Endothelial cell of umbilical vein (primary cell): ENCODE results near the gene RNF4. TPM values are rescaled to one million over a fixed set of nuclear protein-coding genes. Genes with fewer than 3 reads are reported as not detected.

Experiments used
- BruUV-seq: library from RNA; stranded (reverse); fragments of 400-500 nt; replicated peaks from 2 replicates; lab custom pipeline; 2021; lab: Mats Ljungman, UMichigan
- CTCF ChIA-PET: fragments of 300-600, 350-600 bp; sonication (Branson Sonifier 250); formaldehyde crosslinking; loops from one replicate; lab custom pipeline; 2021; ENCODE audit warnings: antibody characterized with exemption, inconsistent platforms; lab: Charles Lee
- POLR2A ChIA-PET: fragments of 300-600, 350-600 bp; sonication (Branson Sonifier 250); formaldehyde crosslinking; loops from one replicate; lab custom pipeline; 2021; ENCODE audit warnings: antibody characterized with exemption, inconsistent platforms; lab: Charles Lee
- DNase-seq: peaks from one replicate; pipeline ENCODE4 v3.0.0-alpha.2; 2011; ENCODE audit warnings: low read depth, low spot score
- FAIRE-seq: peaks from 2 replicates; lab custom pipeline; 2011; peaks lifted over from hg19 to GRCh38; lab: Jason Lieb, UNC
- H2AFZ ChIP-seq: 2 replicates; pipeline ENCODE4 v1.6.0; 2012; ENCODE audit warnings: low read depth, low read length, control low read depth, inconsistent platforms
- H3K27ac ChIP-seq: 2 replicates; pipeline ENCODE4 v1.5.1; 2011; ENCODE audit warnings: low read depth, mild to moderate bottlenecking, control low read depth, low read length, moderate library complexity; ENCODE audit not compliant: insufficient read depth
- H3K27me3 ChIP-seq, 2 experiments: 2 replicates each; pipeline versions ENCODE4 v1.6.0 to v1.6.1; 2011; ENCODE audit warnings: low read length in 2 of 2, mixed read lengths in 1 of 2; ENCODE audit not compliant: control insufficient read depth in 2 of 2, insufficient read depth in 2 of 2
- H3K36me3 ChIP-seq, 2 experiments: 2 replicates in 1 of 2; 3 replicates in 1 of 2; pipeline ENCODE4 v1.5.1; 2011; ENCODE audit warnings: low read length in 2 of 2, mild to moderate bottlenecking in 1 of 2, moderate library complexity in 1 of 2; ENCODE audit not compliant: control insufficient read depth in 2 of 2, insufficient read depth in 2 of 2; ENCODE audit errors: extremely low read depth in 1 of 2
- H3K4me1 ChIP-seq: 3 replicates; pipeline ENCODE4 v1.5.1; 2011; ENCODE audit warnings: mild to moderate bottlenecking, low read length; ENCODE audit not compliant: control insufficient read depth, insufficient read depth; ENCODE audit errors: extremely low read depth
- H3K4me2 ChIP-seq: 2 replicates; pipeline ENCODE4 v1.6.1; 2011; ENCODE audit warnings: low read length, control low read depth, mixed read lengths; ENCODE audit not compliant: insufficient read depth
- H3K4me3 ChIP-seq, 3 experiments: fragments of 200-600 bp in 1 of 3; sonication (generic), shearing (Covaris generic) in 1 of 3; replicated peaks in 1 of 3; 2 replicates each; pipeline ENCODE4 v1.5.1; 2011 to 2016; ENCODE audit warnings: control low read depth in 3 of 3, low read length in 3 of 3, mild to moderate bottlenecking in 2 of 3, inconsistent platforms in 1 of 3, low read depth in 1 of 3, moderate library complexity in 1 of 3; ENCODE audit not compliant: insufficient read depth in 1 of 3
- H3K79me2 ChIP-seq: 2 replicates; pipeline ENCODE4 v1.6.0; 2012; ENCODE audit warnings: low read length, inconsistent platforms; ENCODE audit not compliant: control insufficient read depth, insufficient read depth
- H3K9ac ChIP-seq: replicated peaks from 2 replicates; pipeline ENCODE3; 2011; ENCODE audit warnings: low read length, control low read depth; ENCODE audit not compliant: insufficient read depth; ENCODE audit errors: extremely low read depth
- H3K9me1 ChIP-seq: replicated peaks from 3 replicates; pipeline ENCODE4 v1.6.0; 2011; ENCODE audit warnings: mild to moderate bottlenecking, low read length; ENCODE audit not compliant: control insufficient read depth, insufficient read depth; ENCODE audit errors: extremely low read depth
- H3K9me3 ChIP-seq: replicated peaks from 2 replicates; pipeline ENCODE4 v1.5.1; 2012; ENCODE audit warnings: low read length, inconsistent platforms; ENCODE audit not compliant: control insufficient read depth, insufficient read depth
- H4K20me1 ChIP-seq: replicated peaks from 2 replicates; pipeline ENCODE3; 2011; ENCODE audit warnings: mild to moderate bottlenecking, low read length; ENCODE audit not compliant: control insufficient read depth, insufficient read depth; ENCODE audit errors: extremely low read depth
- CTCF ChIP-seq, 2 donors: IDR thresholded peaks; 1 replicate in 1 of 2; 2 replicates in 1 of 2; pipeline ENCODE4 v1.5.1; 2011; ENCODE audit warnings: low read length in 2 of 2, mild to moderate bottlenecking in 2 of 2, moderate library complexity in 2 of 2, control low read depth in 1 of 2, inconsistent platforms in 1 of 2, low read depth in 1 of 2; ENCODE audit not compliant: insufficient read depth in 1 of 2; ENCODE audit errors: extremely low read depth in 1 of 2
- EZH2 ChIP-seq: IDR thresholded peaks from 2 replicates; pipeline ENCODE4 v1.6.1; 2012; ENCODE audit warnings: borderline replicate concordance, low read depth, mild to moderate bottlenecking, moderate library complexity, low read length, inconsistent platforms; ENCODE audit not compliant: severe bottlenecking
- FOS ChIP-seq: IDR thresholded peaks from 2 replicates; pipeline ENCODE4 v1.6.1; 2011; ENCODE audit warnings: mild to moderate bottlenecking, low read length, moderate library complexity, borderline replicate concordance; ENCODE audit not compliant: insufficient read depth
- GATA2 ChIP-seq: IDR thresholded peaks from 2 replicates; pipeline ENCODE4 v1.7.0; 2011; ENCODE audit warnings: low read depth, mild to moderate bottlenecking, moderate library complexity, mixed read lengths, low read length; ENCODE audit not compliant: insufficient read length, insufficient read depth
- JUN ChIP-seq: IDR thresholded peaks from 2 replicates; pipeline ENCODE4 v1.6.1; 2011; ENCODE audit warnings: borderline replicate concordance, low read depth; ENCODE audit not compliant: insufficient read length, insufficient read depth
- MAX ChIP-seq: IDR thresholded peaks from 2 replicates; pipeline ENCODE4 v1.6.1; 2011; ENCODE audit not compliant: insufficient read depth, insufficient read length
- MYC ChIP-seq: IDR thresholded peaks from one replicate; pipeline ENCODE4 v1.6.1; 2011; ENCODE audit warnings: mild to moderate bottlenecking, low read depth, low read length
- POLR2A ChIP-seq: IDR thresholded peaks from 2 replicates; pipeline ENCODE4 v1.6.1; 2012; ENCODE audit warnings: low read depth, mild to moderate bottlenecking, control low read depth, low read length
- POLR2AphosphoS5 ChIP-seq: IDR thresholded peaks from 2 replicates; pipeline ENCODE4 v1.6.1; 2012; ENCODE audit warnings: low read depth, mild to moderate bottlenecking, control low read depth, low read length, moderate library complexity; ENCODE audit not compliant: insufficient read depth
- dilution Hi-C: fragments of 300-500 bp; cut with MboI; formaldehyde crosslinking; loops from one replicate; pipeline ENCODE4 v1.15.0; 2019; ENCODE audit warnings: low sequenced_read_pairs; ENCODE audit not compliant: extremely low pct_ligation_motif_present
- intact Hi-C: fragments of 100-400 bp; cut with micrococcal nuclease; formaldehyde crosslinking; loops from one replicate; pipeline ENCODE4 v1.10.0; 2022
- polyA plus RNA-seq, 4 experiments: library from polyadenylated mRNA; depleted of rRNA in 3 of 4; stranded (reverse) in 3 of 4; unstranded in 1 of 4; fragments of >200 nt; gene quantifications; 2 replicates each; pipeline versions ENCODE4 v1.2.1 to v1.2.3, GENCODE V29; 2011 to 2012; ENCODE audit warnings: missing spikeins in 1 of 4
- total RNA-seq: library from RNA; stranded (reverse); gene quantifications from 2 replicates; pipeline ENCODE4 v1.2.3, GENCODE V29; 2021

The RNF4 gene
- total and polyA plus RNA-seq, 2 donors (not counting 3 experiments of a cell fraction or from before 2014, with no cell fraction given): 64.3 to 71.4 TPM

DNA sequence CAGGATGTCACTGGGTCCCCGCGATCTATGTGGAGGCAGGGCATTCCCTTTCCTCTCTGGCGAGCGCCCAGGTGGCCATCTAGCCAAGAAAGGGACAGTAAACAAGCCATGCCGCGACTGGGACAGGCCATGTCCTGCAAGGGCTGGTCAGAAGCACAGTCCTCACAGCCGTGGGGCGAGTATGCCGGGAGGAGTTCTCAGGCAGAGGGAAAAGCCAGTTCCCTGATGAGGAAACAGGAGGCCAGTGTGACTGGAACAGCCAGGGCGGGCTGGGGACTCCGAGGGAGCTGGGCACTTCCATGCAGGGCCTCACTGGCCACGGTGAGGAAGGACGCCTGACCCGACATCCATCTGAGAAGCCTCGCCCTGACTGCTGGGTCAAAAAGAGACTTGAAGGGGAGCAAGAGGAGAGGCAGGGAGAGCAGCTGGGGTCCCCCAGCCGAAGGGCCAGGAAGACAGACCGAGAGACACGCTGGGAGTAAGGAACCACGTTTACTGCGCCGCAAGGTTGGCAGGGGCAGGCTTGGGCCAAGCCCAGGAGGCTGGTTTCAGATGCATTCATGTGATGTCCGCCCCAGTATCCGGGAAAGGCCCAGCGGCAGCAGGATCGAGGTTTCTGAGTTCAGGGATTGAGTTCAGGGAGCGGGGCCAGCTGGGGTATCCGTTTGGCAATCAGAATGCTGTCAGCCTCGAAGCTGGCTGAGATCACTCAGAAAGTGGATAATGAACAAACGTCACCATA, 35.1 kb upstream of the RNF4 start:
- CTCF ChIA-PET: interaction anchor here (1.5 kb wide), 1 partner anchor 214 kb away, joined by 5 read pairs; no protein-coding TSS in a partner anchor
- Histone ChIP-seq H4K20me1 (no peaks in the 10 kb centered on the region), H3K36me3 (no peaks in the 10 kb centered on the region), H3K79me2 (no peaks in the 10 kb centered on the region), H3K27ac (no peak overlapping the region), H2AFZ (no peak overlapping the region), H3K27me3 (no peaks in the 10 kb centered on the region), H3K9me1 (no peaks in the 10 kb centered on the region), H3K9me3 (no peaks in the 10 kb centered on the region), H3K4me1 (no peaks in the 10 kb centered on the region), H3K4me3 (no peak overlapping the region), H3K9ac (no peak overlapping the region), H3K4me2 (no peak overlapping the region)
- POLR2A ChIA-PET: no interaction called here
- TF ChIP-seq POLR2A: no peak
- TF ChIP-seq JUN: no peak
- no peak for TF ChIP-seq CTCF (IDR thresholded peaks at IDR 0.05; ENCODE audit: extremely low read depth in 1 of 2, insufficient read depth in 1 of 2, low read depth in 1 of 2, low read length in 2 of 2)
- no peak for TF ChIP-seq POLR2AphosphoS5
- TF ChIP-seq MAX: no peak
- no peak for TF ChIP-seq EZH2
- no peak for TF ChIP-seq FOS
- TF ChIP-seq MYC: no peak
- TF ChIP-seq GATA2: no peak
- intact Hi-C loops (no loop called here), dilution Hi-C loops (no loop called here)
- FAIRE-seq (no peak), DNase-seq (no peak)
- no TSS peak for BruUV-seq
